Activated CD4-positive, alpha-beta T cell treated with anti-CD3 and anti-CD28 coated beads, Interleukin-2, amount 50 U/mL, for 24 hours (primary cell): ENCODE results near the gene NXPH3.
"Not testable (repeated sequence)": the region's sequence is repeated elsewhere in the genome, so short reads cannot be mapped to it uniquely, and the experiment has no call there.

ENCODE experiments used
- DNase-seq, 2 donors: peaks; one replicate each; pipeline ENCODE4 v3.0.0-alpha.2; 2020; ENCODE audit warnings: low read depth in 1 of 2, low spot score in 1 of 2

The NXPH3 gene

GRCh38 chr17:49575679-49576087 lies at the start of gene NXPH3:
Gene NXPH3, plus strand, starts transcription at chr17:49575871. Its CDS starts 349 bp downstream, at chr17:49576220.
- DNase-seq, result peak; percentile 41 to 51

- no peak for DNase-seq
Measured at GRCh38 chr17:49527927-49528651, 47.6 kb upstream of the NXPH3 start.

GRCh38 chr17:49528966-49529365 lies 46.7 kb upstream of the NXPH3 start:
- no peak for DNase-seq

GRCh38 chr17:49530118-49530517 lies 45.6 kb upstream of the NXPH3 start:
- DNase-seq, result no peak

- DNase-seq, result no peak
Measured at GRCh38 chr17:49543860-49544259, 31.8 kb upstream of the NXPH3 start.

- DNase-seq, result no peak
Measured at GRCh38 chr17:49545007-49545660, 30.5 kb upstream of the NXPH3 start.

GRCh38 chr17:49545806-49546545 lies 29.7 kb upstream of the NXPH3 start:
- DNase-seq, result no peak

- DNase-seq, result no peak
Measured at GRCh38 chr17:49546546-49547535, 28.8 kb upstream of the NXPH3 start.

GRCh38 chr17:49547566-49547965 lies 28.1 kb upstream of the NXPH3 start:
- DNase-seq, result no peak

- no peak for DNase-seq
Measured at GRCh38 chr17:49548051-49548505, 27.6 kb upstream of the NXPH3 start.

- DNase-seq, result no peak
Measured at GRCh38 chr17:49548506-49549310, 27.0 kb upstream of the NXPH3 start.

GRCh38 chr17:49549311-49549605 lies 26.4 kb upstream of the NXPH3 start:
- no peak for DNase-seq

GRCh38 chr17:49549691-49550678 lies 25.7 kb upstream of the NXPH3 start:
- DNase-seq, result no peak

GRCh38 chr17:49550764-49551163 lies 24.9 kb upstream of the NXPH3 start:
- DNase-seq, result not testable (repeated sequence)

GRCh38 chr17:49551221-49552069 lies 24.2 kb upstream of the NXPH3 start:
- DNase-seq, result no peak

GRCh38 chr17:49552070-49552751 lies 23.5 kb upstream of the NXPH3 start:
- no peak for DNase-seq

GRCh38 chr17:49553676-49554335 lies 21.9 kb upstream of the NXPH3 start:
- no peak for DNase-seq
